Pancreas (tissue), 10 donors: ENCODE data around the gene PRR23E. TPM values are rescaled to one million over a fixed set of nuclear protein-coding genes. Genes with fewer than 3 reads are reported as not detected.

Source experiments
- ATAC-seq, 4 donors: fragments of 200-7000 bp; cut with Tn5 transposase; one replicate each; pipeline versions ENCODE4 v1.8.0 to v1.9.1; 2020; ENCODE audit warnings: mild to moderate bottlenecking in 4 of 4, moderate library complexity in 4 of 4
- DNase-seq, 6 donors: peaks; one replicate each; pipeline ENCODE4 v3.0.0-alpha.2; 2020
- FAIRE-seq: peaks from 2 replicates; lab custom pipeline; 2012; peaks lifted over from hg19 to GRCh38; lab: Jason Lieb, UNC
- H3K27ac ChIP-seq, 4 donors: fragments of 200-600 bp; sonication (generic); 1 replicate in 3 of 4; 2 replicates in 1 of 4; pipeline versions ENCODE4 v1.5.0 to v1.8.0; 2020
- H3K27me3 ChIP-seq, 4 donors: fragments of 200-600 bp; one replicate each; pipeline ENCODE4 v1.8.0; 2021
- H3K36me3 ChIP-seq, 3 donors: fragments of 200-600 bp; sonication (generic) in 1 of 3; one replicate each; pipeline versions ENCODE4 v1.5.0 to v1.8.0; 2020 to 2021
- H3K4me1 ChIP-seq, 3 donors: fragments of 200-600 bp; one replicate each; pipeline ENCODE4 v1.8.0; 2021
- H3K4me3 ChIP-seq, 4 donors: fragments of 200-600 bp; sonication (generic) in 2 of 4; one replicate each; pipeline versions ENCODE4 v1.5.0 to v1.8.0; 2020 to 2021
- H3K9me3 ChIP-seq, 4 donors: fragments of 200-600 bp; one replicate each; pipeline ENCODE4 v1.8.0; 2021
- WGBS, 2 donors: extraction: QIAGEN DNeasy Blood & Tissue Kit; methylation state at CpG; one replicate each; pipeline ENCODE4 v1.1.7; 2013; 5-methylcytosine and 5-hydroxymethylcytosine counted together
- intact Hi-C, 3 donors: fragments of 100-400 bp; cut with DNase I; formaldehyde crosslinking; loops; one replicate each; pipeline versions ENCODE4 v1.11.1 to v1.14.2; 2022
- polyA plus RNA-seq, 2 donors: library from polyadenylated mRNA; stranded (reverse); fragments of 200-250 nt; gene quantifications; one replicate each; pipeline ENCODE4 v1.2.3, GENCODE V29; 2013
- total RNA-seq, 6 donors: library from RNA; stranded (reverse); fragmentation: NEBNext Ultra II Directional in 4 of 6; extraction: Animal tissue kit (Norgen Biotek cat#: 25700) in 4 of 6; gene quantifications; one replicate each; pipeline versions ENCODE4 v1.2.1 to v1.2.4, GENCODE V29; 2021 to 2023
- TF ChIP-seq, protein P1 (sequence below), 4 donors: fragments of 200-600 bp; sonication (generic) in 3 of 4; IDR thresholded peaks; one replicate each; pipeline versions ENCODE4 v1.5.0 to v1.8.0; 2021; ENCODE audit warnings: antibody characterized with exemption in 4 of 4
- donor health status: healthy with polysubstance abuse.
- donor health status: DM: no; HTN: no; CAD: no; lungs with moderate emphysema.
- donor health status: DM: no; HTN: no; CAD: no.
- donor health status: control.
- donor health status: control.
- donor health status: Bipolar disorder and iron deficiency.
- donor health status: DM: yes; HTN: yes; CAD: no.
- donor health status: DM: no; HTN: no; CAD: no.
- donor health status: DM: no; HTN: no; CAD: no.
- donor health status: DM: yes; HTN: yes; CAD: no.

PRR23E gene
- total and polyA plus RNA-seq, 8 donors = not detected

DNA sequence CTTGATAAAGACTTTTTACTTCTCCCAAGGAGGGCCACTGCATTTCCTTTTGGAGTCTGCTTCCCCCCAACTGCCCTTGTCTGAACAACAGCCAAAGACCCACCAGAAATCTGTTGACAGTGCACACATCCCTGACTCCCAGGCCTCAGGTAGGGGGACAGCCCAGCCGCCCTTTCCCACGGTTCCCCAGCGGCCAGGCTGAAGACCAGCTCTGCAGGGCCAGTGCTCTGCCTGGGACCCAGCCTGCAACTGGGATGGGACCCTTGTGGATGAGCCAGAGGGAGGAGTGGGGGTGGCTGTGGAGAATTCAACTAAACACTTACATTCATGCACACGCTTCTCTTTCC lies 8.1 kb upstream of the PRR23E start:
- ATAC-seq (no peak), FAIRE-seq (no peak), DNase-seq (no peak)
- H3K27ac ChIP-seq = no peak overlapping the region
- H3K4me1 ChIP-seq = no peaks in the 10 kb centered on the region
- no peaks in the 10 kb centered on the region for H3K36me3 ChIP-seq
- no peaks in the 10 kb centered on the region for H3K27me3 ChIP-seq
- intact Hi-C loops = no loop called here
- TF ChIP-seq, protein P1, sequence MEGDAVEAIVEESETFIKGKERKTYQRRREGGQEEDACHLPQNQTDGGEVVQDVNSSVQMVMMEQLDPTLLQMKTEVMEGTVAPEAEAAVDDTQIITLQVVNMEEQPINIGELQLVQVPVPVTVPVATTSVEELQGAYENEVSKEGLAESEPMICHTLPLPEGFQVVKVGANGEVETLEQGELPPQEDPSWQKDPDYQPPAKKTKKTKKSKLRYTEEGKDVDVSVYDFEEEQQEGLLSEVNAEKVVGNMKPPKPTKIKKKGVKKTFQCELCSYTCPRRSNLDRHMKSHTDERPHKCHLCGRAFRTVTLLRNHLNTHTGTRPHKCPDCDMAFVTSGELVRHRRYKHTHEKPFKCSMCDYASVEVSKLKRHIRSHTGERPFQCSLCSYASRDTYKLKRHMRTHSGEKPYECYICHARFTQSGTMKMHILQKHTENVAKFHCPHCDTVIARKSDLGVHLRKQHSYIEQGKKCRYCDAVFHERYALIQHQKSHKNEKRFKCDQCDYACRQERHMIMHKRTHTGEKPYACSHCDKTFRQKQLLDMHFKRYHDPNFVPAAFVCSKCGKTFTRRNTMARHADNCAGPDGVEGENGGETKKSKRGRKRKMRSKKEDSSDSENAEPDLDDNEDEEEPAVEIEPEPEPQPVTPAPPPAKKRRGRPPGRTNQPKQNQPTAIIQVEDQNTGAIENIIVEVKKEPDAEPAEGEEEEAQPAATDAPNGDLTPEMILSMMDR (IDR thresholded peaks at IDR 0.05) = no peak
- WGBS, 2 donors = 79 to 82% methylated on average over 4 of the region's 4 CpGs
- H3K4me3 ChIP-seq = no peak overlapping the region
- H3K9me3 ChIP-seq = no peaks in the 10 kb centered on the region

DNA sequence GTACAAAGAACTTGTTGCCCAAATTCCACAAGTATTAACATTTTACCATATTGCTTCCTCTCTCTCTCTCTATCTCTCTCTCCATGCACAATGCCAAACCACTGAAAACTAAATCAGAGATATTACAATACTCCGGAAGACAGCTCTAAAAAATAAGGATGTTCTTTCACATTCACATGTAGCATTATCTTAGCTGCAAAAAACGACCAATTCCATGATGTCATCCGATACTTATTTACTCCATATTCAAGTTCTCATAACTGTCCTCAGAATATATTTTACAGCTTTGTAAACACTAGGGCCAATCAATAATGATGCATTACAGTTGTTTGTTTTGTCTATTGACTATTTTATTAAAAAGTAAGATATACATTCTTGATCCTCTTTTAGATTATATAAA lies 7.7 kb upstream of the PRR23E start:
- Histone ChIP-seq H3K4me1 (no peaks in the 10 kb centered on the region), H3K4me3 (no peak overlapping the region), H3K9me3 (no peaks in the 10 kb centered on the region), H3K27ac (no peak overlapping the region), H3K36me3 (no peaks in the 10 kb centered on the region), H3K27me3 (no peaks in the 10 kb centered on the region)
- FAIRE-seq (no peak), ATAC-seq (no peak), DNase-seq (no peak)
- intact Hi-C loops = no loop called here
- TF ChIP-seq, protein P1 (IDR thresholded peaks at IDR 0.05) = no peak
- WGBS, 2 donors = 66% methylated on average over 3 of the region's 3 CpGs

DNA sequence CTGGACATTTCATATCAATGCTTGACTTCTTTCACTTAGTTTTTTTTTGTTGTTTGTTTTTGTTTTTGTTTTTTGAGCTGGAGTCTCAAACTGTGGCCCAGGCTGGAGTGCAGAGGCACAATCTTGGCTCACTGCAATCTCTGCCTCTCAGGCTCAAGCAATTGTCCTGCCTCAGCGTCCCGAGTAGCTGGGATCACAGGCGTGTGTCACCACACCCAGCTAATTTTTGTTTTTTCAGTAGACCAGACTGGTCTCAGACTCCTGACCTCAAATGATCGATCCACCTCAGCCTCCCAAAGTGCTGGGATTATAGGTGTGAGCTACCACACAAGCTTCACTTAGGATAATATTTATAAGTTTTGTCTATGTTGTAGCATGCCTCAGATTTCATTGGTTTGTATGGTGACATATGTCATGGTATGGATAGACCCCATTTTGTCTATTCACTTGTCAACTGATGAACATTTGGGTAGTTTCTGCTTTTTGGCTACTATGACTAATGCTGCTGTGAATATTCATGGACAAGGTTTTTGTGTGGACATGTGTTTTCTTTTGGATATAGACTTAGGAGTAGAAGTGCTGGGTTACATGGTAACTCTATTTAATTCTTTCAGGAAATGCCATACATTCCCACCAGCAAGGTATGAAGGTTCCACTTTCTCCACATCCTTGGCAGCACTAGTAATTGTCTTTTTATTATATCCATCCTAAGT lies 6.8 kb upstream of the PRR23E start:
- Histone ChIP-seq H3K27ac (no peak overlapping the region), H3K4me1 (no peaks in the 10 kb centered on the region), H3K4me3 (no peak overlapping the region), H3K36me3 (no peaks in the 10 kb centered on the region), H3K27me3 (no peaks in the 10 kb centered on the region), H3K9me3 (no peaks in the 10 kb centered on the region)
- WGBS, 2 donors = 79 to 87% methylated on average over 4 of the region's 4 CpGs
- intact Hi-C loops = no loop called here
- TF ChIP-seq, protein P1 (IDR thresholded peaks at IDR 0.05) = no peak
- no peak for ATAC-seq
- DNase-seq = no peak
- FAIRE-seq = no peak

DNA sequence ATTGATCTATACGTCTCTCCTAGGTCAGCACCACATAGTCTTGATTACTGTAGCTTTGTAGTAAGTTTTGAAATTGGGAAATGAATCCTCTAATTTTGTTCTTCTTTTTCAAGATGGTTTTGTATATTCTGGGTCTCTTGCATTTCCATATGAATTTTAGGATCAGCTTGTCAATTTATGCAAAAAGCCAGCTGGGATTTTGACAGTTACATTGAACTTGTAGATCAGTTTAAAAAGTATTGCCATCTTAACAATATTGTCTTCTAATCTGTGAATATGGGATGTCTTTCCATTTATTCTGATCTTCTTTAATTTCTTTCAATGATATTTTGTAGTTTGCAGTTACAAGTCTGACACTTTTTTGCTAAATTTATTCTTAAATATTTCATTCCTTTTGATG lies 5.6 kb upstream of the PRR23E start:
- WGBS, 2 donors = 83 to 91% methylated on average over 1 of the region's 1 CpG
- no peaks in the 10 kb centered on the region for H3K4me1 ChIP-seq
- H3K36me3 ChIP-seq = no peaks in the 10 kb centered on the region
- no peak overlapping the region for H3K4me3 ChIP-seq
- TF ChIP-seq, protein P1 (IDR thresholded peaks at IDR 0.05) = no peak
- H3K27ac ChIP-seq = no peak overlapping the region
- H3K9me3 ChIP-seq = no peaks in the 10 kb centered on the region
- intact Hi-C loops = no loop called here
- no peak for DNase-seq
- ATAC-seq = no peak
- no peak for FAIRE-seq
- H3K27me3 ChIP-seq = no peaks in the 10 kb centered on the region

DNA sequence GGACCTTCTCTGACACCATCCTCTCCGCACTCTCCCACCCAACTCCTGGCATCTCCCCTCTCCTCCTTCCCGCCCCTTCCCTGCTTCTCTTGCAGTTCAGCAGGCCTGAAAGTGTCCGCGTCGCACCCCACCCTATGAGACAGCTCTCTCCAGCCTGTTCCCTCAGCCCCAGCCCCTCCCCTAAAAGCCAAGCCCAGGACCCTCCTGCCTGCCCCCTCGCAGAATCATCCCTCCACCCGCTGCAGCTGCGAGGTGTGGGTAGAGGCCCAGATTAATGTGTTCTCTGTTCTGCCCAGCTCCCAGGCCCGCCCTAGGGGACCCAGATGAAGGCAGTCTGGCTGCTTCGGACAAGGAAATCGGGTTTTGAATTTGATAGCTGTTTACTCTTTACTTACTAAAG lies 410 bp downstream of the PRR23E start:
- TF ChIP-seq, protein P1 (IDR thresholded peaks at IDR 0.05) = no peak
- Histone ChIP-seq H3K27me3 (no peaks in the 10 kb centered on the region), H3K27ac (no peak overlapping the region), H3K9me3 (no peaks in the 10 kb centered on the region), H3K4me1 (no peaks in the 10 kb centered on the region), H3K4me3 (no peak overlapping the region), H3K36me3 (no peaks in the 10 kb centered on the region)
- FAIRE-seq (no peak), ATAC-seq (no peak), DNase-seq (no peak)
- intact Hi-C loops = no loop called here
- 79 to 82% methylated on average over 11 of the region's 11 CpGs for WGBS, 2 donors
